CD4-positive, alpha-beta T cell treated with Interleukin-4 for 1 hour (primary cell): Measurements from ENCODE around the gene TPK1.
A peak's percentile ranks its signal among the peaks of the same experiment; 100 is the strongest.
"Not testable (repeated sequence)": the region's sequence is repeated elsewhere in the genome, so short reads cannot be mapped to it uniquely, and the experiment has no call there.

Experiments used
- DNase-seq, 2 donors: peaks; one replicate each; pipeline ENCODE4 v3.0.0-alpha.2; 2020 to 2022

TPK1 gene

GRCh38 chr7:144776447-144776846 is 59.4 kb downstream of the TPK1 start:
- DNase-seq, result no peak

- DNase-seq, result no peak
Measured at GRCh38 chr7:144775749-144776148, 60.1 kb downstream of the TPK1 start.

GRCh38 chr7:144771927-144772326 is 63.9 kb downstream of the TPK1 start:
- DNase-seq, result no peak

GRCh38 chr7:144771174-144771573 is 64.7 kb downstream of the TPK1 start:
- DNase-seq, result no peak

- DNase-seq, result no peak
Measured at GRCh38 chr7:144769352-144769751, 66.5 kb downstream of the TPK1 start.

- DNase-seq, result no peak
Measured at GRCh38 chr7:144768633-144769032, 67.2 kb downstream of the TPK1 start.

- no peak for DNase-seq
Measured at GRCh38 chr7:144763291-144763690, 72.6 kb downstream of the TPK1 start.

GRCh38 chr7:144762853-144763252 is 73.0 kb downstream of the TPK1 start:
- DNase-seq, result no peak

- DNase-seq, result no peak
Measured at GRCh38 chr7:144761493-144761892, 74.4 kb downstream of the TPK1 start.

- no peak for DNase-seq
Measured at GRCh38 chr7:144759653-144760052, 76.2 kb downstream of the TPK1 start.

GRCh38 chr7:144747936-144748335 is 87.9 kb downstream of the TPK1 start:
- no peak for DNase-seq

- DNase-seq, result peak; percentile 30 to 53
Measured at GRCh38 chr7:144738708-144739314, 97.0 kb downstream of the TPK1 start.

- DNase-seq, result no peak
Measured at GRCh38 chr7:144738146-144738545, 97.7 kb downstream of the TPK1 start.

GRCh38 chr7:144736880-144737493 is 98.9 kb downstream of the TPK1 start:
- DNase-seq, result no peak

- DNase-seq, result no peak
Measured at GRCh38 chr7:144735505-144736276, 100.2 kb downstream of the TPK1 start.

- no peak for DNase-seq
Measured at GRCh38 chr7:144731661-144732351, 104.0 kb downstream of the TPK1 start.

- no peak for DNase-seq
Measured at GRCh38 chr7:144730224-144730623, 105.6 kb downstream of the TPK1 start.

- no peak for DNase-seq
Measured at GRCh38 chr7:144729226-144729625, 106.6 kb downstream of the TPK1 start.

- no peak for DNase-seq
Measured at GRCh38 chr7:144728551-144728950, 107.3 kb downstream of the TPK1 start.

- DNase-seq, result not testable (repeated sequence)
Measured at GRCh38 chr7:144726840-144727239, 109.0 kb downstream of the TPK1 start.

GRCh38 chr7:144725070-144725469 is 110.8 kb downstream of the TPK1 start:
- no peak for DNase-seq

GRCh38 chr7:144723301-144723700 is 112.6 kb downstream of the TPK1 start:
- no peak for DNase-seq

- no peak for DNase-seq
Measured at GRCh38 chr7:144720710-144721109, 115.1 kb downstream of the TPK1 start.

- no peak for DNase-seq
Measured at GRCh38 chr7:144720149-144720548, 115.7 kb downstream of the TPK1 start.
